Stimulated activated memory B cell treated with anti-CD40 and anti-IgM and Interleukin-4, amounts not matched to agents 10 μg/mL and 1 μg/mL and 100 μg/mL, for 72 hours (primary cell): ENCODE measurements around the gene TMPRSS12.
"Not testable (repeated sequence)": the region's sequence is repeated elsewhere in the genome, so short reads cannot be mapped to it uniquely, and the experiment has no call there.

Experiments used
- ATAC-seq: fragments of 150-1000 bp; cut with Tn5 transposase; 2 replicates; pipeline ENCODE4 v1.10.0; 2021
- H3K27ac Mint-ChIP-seq: one replicate; pipeline ENCODE4 v1.8.0; 2022; ENCODE audit warnings: mild to moderate bottlenecking, mixed read lengths
- H3K27me3 Mint-ChIP-seq: one replicate; pipeline ENCODE4 v1.8.0; 2022; ENCODE audit warnings: mixed read lengths
- H3K36me3 Mint-ChIP-seq: one replicate; pipeline ENCODE4 v1.8.0; 2022; ENCODE audit warnings: mixed read lengths
- H3K4me1 Mint-ChIP-seq: one replicate; pipeline ENCODE4 v1.8.0; 2022; ENCODE audit warnings: mixed read lengths
- H3K4me3 Mint-ChIP-seq: one replicate; pipeline ENCODE4 v1.8.0; 2022; ENCODE audit warnings: mild to moderate bottlenecking, moderate library complexity, mixed read lengths
- H3K9me3 Mint-ChIP-seq: one replicate; pipeline ENCODE4 v1.8.0; 2022; ENCODE audit warnings: mixed read lengths

Gene TMPRSS12

DNA sequence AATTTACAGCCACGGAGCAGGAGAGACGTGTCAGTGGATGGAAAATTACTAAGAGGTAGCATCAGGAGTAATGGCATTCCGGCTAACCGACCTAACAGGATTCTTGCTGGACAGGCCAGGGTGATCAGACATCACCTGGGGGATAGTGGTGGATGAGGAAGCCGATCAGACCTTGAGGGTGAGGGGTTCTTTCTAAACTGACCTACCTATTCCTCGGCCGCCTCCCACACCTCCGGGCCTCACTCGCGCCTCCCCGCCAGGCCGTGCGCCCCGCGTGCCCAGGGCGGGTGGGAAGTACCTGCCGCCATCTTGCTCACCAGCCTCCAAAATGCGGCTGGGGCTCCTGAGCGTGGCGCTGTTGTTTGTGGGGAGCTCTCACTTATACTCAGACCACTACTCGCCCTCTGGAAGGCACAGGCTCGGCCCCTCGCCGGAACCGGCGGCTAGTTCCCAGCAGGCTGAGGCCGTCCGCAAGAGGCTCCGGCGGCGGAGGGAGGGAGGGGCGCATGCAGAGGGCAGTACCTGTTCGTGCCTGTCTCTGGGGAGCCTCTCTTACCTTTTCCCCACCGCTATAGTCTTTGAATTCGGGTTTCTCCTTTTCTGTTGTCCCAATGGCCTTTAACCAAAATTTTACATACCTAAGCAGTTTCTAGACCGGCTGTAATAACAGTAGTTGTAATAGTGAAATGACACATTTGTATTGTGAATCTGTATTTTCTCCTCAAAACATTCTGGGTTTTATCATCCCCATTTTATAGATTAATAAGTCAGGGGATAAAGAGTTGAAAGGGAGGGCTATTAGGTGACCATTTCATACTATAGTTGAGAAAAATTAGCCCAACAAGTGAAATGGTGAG lies at the start of gene TMPRSS12:
Gene TMPRSS12 (plus strand): TSS at position 290 of the 857 bp plus-strand sequence. CDS start 39 bp downstream, at position 329.
- H3K4me3 Mint-ChIP-seq = peak within 1 kb of the TSS; percentile 33
- H3K27me3 Mint-ChIP-seq = no peaks in the 10 kb centered on the region
- peaks cover 6% of the 10 kb centered on the region for H3K36me3 Mint-ChIP-seq
- peak; percentile 54 for ATAC-seq
- peaks cover 6% of the 10 kb centered on the region for H3K9me3 Mint-ChIP-seq
- peak within 1 kb of the TSS; percentile 38 for H3K27ac Mint-ChIP-seq
- no peaks in the 10 kb centered on the region for H3K4me1 Mint-ChIP-seq

DNA sequence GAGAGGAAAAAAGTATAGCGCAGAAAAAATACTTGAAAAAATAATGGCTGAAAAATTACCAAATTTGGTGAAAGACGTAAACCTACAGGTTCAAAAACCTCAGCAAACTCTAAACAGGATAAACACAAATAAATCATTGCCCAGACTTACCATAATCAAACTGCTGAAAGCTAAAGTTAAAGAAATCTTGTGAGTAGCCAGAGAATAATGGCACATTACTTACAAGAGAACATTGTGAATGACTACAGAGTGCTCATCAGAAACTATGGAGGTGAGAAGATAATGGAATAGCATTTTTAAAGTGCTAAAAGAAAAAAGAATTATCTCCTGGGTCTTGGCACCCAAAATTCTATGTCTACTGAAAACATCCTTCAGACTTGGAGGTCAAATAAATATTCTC lies 42.8 kb upstream of the TMPRSS12 start:
- H3K27me3 Mint-ChIP-seq = no peaks in the 10 kb centered on the region
- H3K4me3 Mint-ChIP-seq = no peak overlapping the region
- H3K36me3 Mint-ChIP-seq = peaks cover 74% of the 10 kb centered on the region
- no peak overlapping the region for H3K27ac Mint-ChIP-seq
- no peaks in the 10 kb centered on the region for H3K9me3 Mint-ChIP-seq
- no peak for ATAC-seq
- H3K4me1 Mint-ChIP-seq = no peaks in the 10 kb centered on the region

- Mint-ChIP-seq H3K36me3 (peaks cover 52% of the 10 kb centered on the region), H3K27me3 (no peaks in the 10 kb centered on the region), H3K4me1 (no peaks in the 10 kb centered on the region), H3K9me3 (no peaks in the 10 kb centered on the region), H3K27ac (no peak overlapping the region), H3K4me3 (no peak overlapping the region)
- ATAC-seq = no peak
These were observed 39.4 kb upstream of the TMPRSS12 start for GRCh38 chr12:50803230-50803875.

GRCh38 chr12:50806176-50806575 lies 36.5 kb upstream of the TMPRSS12 start:
- no peaks in the 10 kb centered on the region for H3K9me3 Mint-ChIP-seq
- no peak overlapping the region for H3K27ac Mint-ChIP-seq
- no peaks in the 10 kb centered on the region for H3K4me1 Mint-ChIP-seq
- no peaks in the 10 kb centered on the region for H3K27me3 Mint-ChIP-seq
- ATAC-seq = no peak
- H3K36me3 Mint-ChIP-seq = peaks cover 32% of the 10 kb centered on the region
- no peak overlapping the region for H3K4me3 Mint-ChIP-seq

DNA sequence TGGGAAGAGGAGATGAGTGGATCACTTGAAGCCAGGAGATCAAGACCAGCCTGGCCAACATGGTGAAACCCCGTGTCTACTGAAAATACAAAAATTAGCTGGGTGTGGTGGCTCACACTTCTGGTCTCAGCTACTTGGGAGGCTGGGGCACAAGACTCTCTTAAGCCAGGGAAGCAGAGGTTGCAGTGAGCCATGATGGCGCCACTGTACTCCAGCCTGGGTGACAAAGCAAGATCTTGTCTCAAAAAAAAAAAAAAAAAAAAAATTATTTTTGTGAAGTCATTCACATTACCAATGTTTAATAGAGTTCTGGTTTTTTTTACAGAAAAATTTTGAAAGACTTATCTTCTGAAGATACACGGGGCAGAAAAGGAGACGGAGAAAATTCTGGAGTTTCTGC lies 33.6 kb upstream of the TMPRSS12 start:
- H3K27me3 Mint-ChIP-seq, H3K9me3 Mint-ChIP-seq, H3K4me1 Mint-ChIP-seq, H3K27ac Mint-ChIP-seq, ATAC-seq, H3K4me3 Mint-ChIP-seq: not testable (repeated sequence)
- peaks cover 24% of the 10 kb centered on the region for H3K36me3 Mint-ChIP-seq

DNA sequence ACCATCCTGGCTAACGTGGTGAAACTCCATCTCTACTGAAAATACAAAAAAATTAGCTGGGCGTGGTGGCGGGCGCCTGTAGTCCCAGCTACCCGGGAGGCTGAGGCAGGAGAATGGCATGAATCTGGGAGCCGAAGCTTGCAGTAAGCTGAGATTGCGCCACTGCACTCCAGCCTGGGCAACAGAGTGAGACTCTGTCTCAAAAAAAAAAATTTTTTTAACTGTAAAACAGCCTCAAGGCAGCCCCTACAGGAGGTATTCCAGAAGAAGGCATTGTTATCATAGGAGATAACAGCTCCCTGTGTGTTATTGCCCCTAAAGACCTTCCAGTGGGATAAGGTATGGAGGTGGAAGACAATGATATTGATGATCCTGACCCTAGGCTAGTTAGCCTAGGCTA lies 27.8 kb upstream of the TMPRSS12 start:
- peaks cover 51% of the 10 kb centered on the region for H3K36me3 Mint-ChIP-seq
- ATAC-seq, H3K9me3 Mint-ChIP-seq, H3K27me3 Mint-ChIP-seq, H3K27ac Mint-ChIP-seq, H3K4me1 Mint-ChIP-seq, H3K4me3 Mint-ChIP-seq: not testable (repeated sequence)

DNA sequence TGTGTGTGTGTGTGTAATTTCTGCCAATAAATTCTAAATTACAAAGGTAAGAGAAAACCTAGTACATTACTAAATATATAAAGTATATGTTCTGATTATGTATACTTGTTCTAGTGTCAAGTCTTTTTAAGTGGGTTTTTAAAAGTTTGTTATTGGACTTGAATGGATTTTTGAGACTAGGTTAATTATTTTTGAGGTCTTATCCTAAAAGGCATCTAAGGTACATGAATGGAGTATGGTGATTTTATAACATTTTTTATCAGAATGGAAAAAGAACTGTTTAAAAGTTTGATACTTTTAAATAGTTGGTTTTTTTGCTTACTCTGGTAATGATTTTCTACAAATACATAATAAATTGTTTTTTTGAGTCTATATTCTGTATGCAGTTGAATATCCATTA lies 22.5 kb upstream of the TMPRSS12 start:
- Mint-ChIP-seq H3K27me3 (no peaks in the 10 kb centered on the region), H3K36me3 (peaks cover 36% of the 10 kb centered on the region), H3K9me3 (no peaks in the 10 kb centered on the region), H3K4me1 (peaks cover 5% of the 10 kb centered on the region), H3K27ac (no peak overlapping the region), H3K4me3 (no peak overlapping the region)
- ATAC-seq = no peak

GRCh38 chr12:50822082-50822481 lies 20.6 kb upstream of the TMPRSS12 start:
- Mint-ChIP-seq H3K9me3 (no peaks in the 10 kb centered on the region), H3K4me1 (peaks cover 10% of the 10 kb centered on the region), H3K27me3 (no peaks in the 10 kb centered on the region), H3K36me3 (peaks cover 19% of the 10 kb centered on the region), H3K27ac (no peak overlapping the region), H3K4me3 (no peak overlapping the region)
- ATAC-seq = no peak

- not testable (repeated sequence) for H3K9me3 Mint-ChIP-seq, ATAC-seq, H3K27me3 Mint-ChIP-seq, H3K36me3 Mint-ChIP-seq, H3K27ac Mint-ChIP-seq, H3K4me3 Mint-ChIP-seq
- H3K4me1 Mint-ChIP-seq = peaks cover 10% of the 10 kb centered on the region
These were observed 19.0 kb upstream of the TMPRSS12 start for GRCh38 chr12:50823724-50824123.

DNA sequence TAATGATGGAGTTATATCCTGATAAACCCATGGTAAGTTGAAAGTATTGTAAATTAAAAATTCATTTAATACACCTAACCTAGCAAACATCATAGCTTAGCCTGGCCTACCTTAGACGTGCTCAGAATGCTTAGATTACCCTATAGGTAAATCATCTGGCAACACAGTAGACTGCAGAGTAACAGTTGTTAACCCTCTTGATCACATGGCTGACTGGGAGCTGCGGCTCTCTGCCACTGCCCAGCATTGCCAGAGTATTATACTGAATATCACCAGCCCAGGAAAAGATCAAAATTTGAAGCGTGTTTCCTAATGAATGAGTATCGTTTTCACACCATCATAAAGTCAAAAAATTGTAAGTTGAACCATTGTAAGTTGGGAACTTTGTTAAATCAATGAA lies 17.8 kb upstream of the TMPRSS12 start:
- H3K9me3 Mint-ChIP-seq = no peaks in the 10 kb centered on the region
- H3K27me3 Mint-ChIP-seq = no peaks in the 10 kb centered on the region
- H3K4me1 Mint-ChIP-seq = peaks cover 10% of the 10 kb centered on the region
- no peak for ATAC-seq
- H3K4me3 Mint-ChIP-seq = no peak overlapping the region
- no peaks in the 10 kb centered on the region for H3K36me3 Mint-ChIP-seq
- H3K27ac Mint-ChIP-seq = peak overlapping the region; percentile 10

- H3K36me3 Mint-ChIP-seq = no peaks in the 10 kb centered on the region
- peak; percentile 36 for ATAC-seq
These were observed 17.3 kb upstream of the TMPRSS12 start for GRCh38 chr12:50825372-50825838.

DNA sequence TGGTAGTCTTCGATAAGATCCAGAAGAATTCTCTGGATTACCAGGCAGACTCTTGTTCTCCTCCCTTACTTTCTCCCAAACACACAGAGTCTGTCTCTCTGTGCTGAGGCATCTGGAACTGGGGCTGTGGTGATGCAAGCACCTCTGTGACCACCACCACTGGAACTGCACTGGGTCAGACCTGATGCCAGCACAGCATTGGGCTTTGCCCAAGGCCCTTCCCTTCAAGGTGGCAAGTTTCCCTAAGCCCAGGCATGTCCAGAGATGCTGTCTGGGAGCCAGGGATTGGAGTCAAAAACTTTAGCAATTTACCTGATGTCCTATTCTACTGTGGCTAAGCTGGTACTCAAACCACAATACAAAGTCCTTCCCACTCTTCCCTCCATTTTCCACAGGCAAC lies 14.6 kb upstream of the TMPRSS12 start:
- H3K4me1 Mint-ChIP-seq = peaks cover 10% of the 10 kb centered on the region
- no peaks in the 10 kb centered on the region for H3K27me3 Mint-ChIP-seq
- no peak overlapping the region for H3K27ac Mint-ChIP-seq
- H3K36me3 Mint-ChIP-seq = no peaks in the 10 kb centered on the region
- H3K9me3 Mint-ChIP-seq = peaks cover 6% of the 10 kb centered on the region
- H3K4me3 Mint-ChIP-seq = no peak overlapping the region
- no peak for ATAC-seq

More at GRCh38 chr12:50825372-50825838, 17.3 kb upstream of the TMPRSS12 start:
- H3K27me3 Mint-ChIP-seq = no peaks in the 10 kb centered on the region
- H3K9me3 Mint-ChIP-seq = no peaks in the 10 kb centered on the region
- no peak overlapping the region for H3K27ac Mint-ChIP-seq
- H3K4me3 Mint-ChIP-seq = no peak overlapping the region
- H3K4me1 Mint-ChIP-seq = peaks cover 10% of the 10 kb centered on the region

GRCh38 chr12:50828886-50829285 lies 13.8 kb upstream of the TMPRSS12 start:
- no peak overlapping the region for H3K4me3 Mint-ChIP-seq
- H3K36me3 Mint-ChIP-seq = peaks cover under 1% of the 10 kb centered on the region
- ATAC-seq = no peak
- H3K27ac Mint-ChIP-seq = no peak overlapping the region
- H3K27me3 Mint-ChIP-seq = no peaks in the 10 kb centered on the region
- peaks cover 10% of the 10 kb centered on the region for H3K4me1 Mint-ChIP-seq
- peaks cover 10% of the 10 kb centered on the region for H3K9me3 Mint-ChIP-seq

DNA sequence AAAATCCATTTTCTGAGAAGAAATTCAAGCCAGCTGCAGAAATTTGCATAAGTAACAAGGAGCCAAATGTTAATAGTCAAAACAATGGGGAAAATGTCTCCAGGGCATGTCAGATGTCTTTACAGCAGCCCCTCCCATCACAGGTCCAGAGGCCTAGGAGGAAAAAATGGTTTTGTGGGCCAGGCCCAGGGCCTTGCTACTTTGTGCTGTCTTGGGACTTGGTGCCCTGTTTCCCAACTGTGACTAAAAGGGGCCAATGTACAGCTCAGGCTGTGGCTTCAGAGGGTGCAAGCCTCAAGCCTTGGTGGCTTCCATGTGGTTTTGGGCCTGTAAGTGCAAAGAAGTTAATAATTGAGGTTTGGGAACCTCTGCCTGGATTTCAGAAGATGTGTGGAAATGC lies 8.9 kb upstream of the TMPRSS12 start:
- H3K27ac Mint-ChIP-seq, H3K4me1 Mint-ChIP-seq, ATAC-seq, H3K4me3 Mint-ChIP-seq, H3K27me3 Mint-ChIP-seq: not testable (repeated sequence)
- H3K9me3 Mint-ChIP-seq = peaks cover 28% of the 10 kb centered on the region
- peaks cover 18% of the 10 kb centered on the region for H3K36me3 Mint-ChIP-seq

DNA sequence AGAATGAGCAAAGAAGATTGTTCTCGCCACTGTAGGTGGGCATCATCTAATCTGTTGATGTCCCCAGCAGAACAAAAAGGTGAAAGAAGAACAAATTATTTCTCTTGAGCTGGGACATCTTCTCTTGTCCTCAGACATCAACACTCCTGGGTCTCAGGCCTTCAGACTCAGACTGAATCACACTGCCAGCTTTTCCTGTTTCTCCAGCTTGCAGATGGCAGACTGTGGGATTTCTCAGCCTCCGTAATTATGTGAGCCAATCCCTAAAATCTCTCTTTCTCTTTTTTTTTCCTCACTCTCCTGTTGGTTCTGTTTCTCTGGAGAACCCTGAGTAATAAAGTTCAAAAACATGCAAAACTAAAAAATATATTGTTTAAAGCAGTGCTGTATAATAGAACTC lies 3.7 kb upstream of the TMPRSS12 start:
- H3K9me3 Mint-ChIP-seq = peaks cover 22% of the 10 kb centered on the region
- peaks cover 22% of the 10 kb centered on the region for H3K36me3 Mint-ChIP-seq
- H3K4me3 Mint-ChIP-seq = no peak overlapping the region
- no peaks in the 10 kb centered on the region for H3K4me1 Mint-ChIP-seq
- no peak overlapping the region for H3K27ac Mint-ChIP-seq
- no peaks in the 10 kb centered on the region for H3K27me3 Mint-ChIP-seq
- no peak for ATAC-seq
